Measurements from ENCODE around the gene MAST3. TPM values are rescaled to one million over a fixed set of nuclear protein-coding genes. Genes with fewer than 3 reads are reported as not detected.

MAST3 gene
- total RNA-seq, 2 donors from 2014 or later: 23.5 to 46.6 TPM

DNA sequence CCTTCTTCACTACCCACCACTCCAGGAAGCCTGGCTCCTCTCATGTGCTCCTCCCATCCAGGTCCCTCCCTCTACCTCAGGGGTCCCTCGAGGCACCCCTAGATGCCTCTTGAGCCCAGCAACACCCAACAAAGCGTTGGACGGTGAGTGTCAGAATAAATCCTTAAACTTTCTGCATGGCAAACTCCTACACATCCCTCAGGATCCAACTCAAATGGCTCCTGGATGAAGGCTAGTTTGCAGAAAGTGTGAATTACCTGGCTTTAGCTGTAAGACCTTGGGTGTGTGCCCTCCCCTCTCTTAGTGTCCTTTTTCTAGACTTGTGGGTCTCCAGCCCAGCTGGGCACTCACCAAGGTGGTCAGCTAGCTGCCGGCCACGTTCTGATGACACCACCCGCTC, 100.8 kb downstream of the MAST3 start:
- no peak overlapping the region for H3K4me3 Mint-ChIP-seq
- peaks cover 49% of the 10 kb centered on the region for H3K36me3 Mint-ChIP-seq (ENCODE audit: low read depth)
- H3K9me3 Mint-ChIP-seq: no peaks in the 10 kb centered on the region
- peaks cover 8% of the 10 kb centered on the region for H3K4me1 Mint-ChIP-seq
- H3K27me3 Mint-ChIP-seq: no peaks in the 10 kb centered on the region
- no peak overlapping the region for H3K27ac Mint-ChIP-seq
- no peak for ATAC-seq (replicated peaks)

Other genes starting within 250 kb of the MAST3 start
- 100 to 1,000 TPM; 186 to 250 TPM for gene JAK3, start 249.8 kb upstream of the MAST3 start, total RNA-seq
- gene RPL18A, start 237.9 kb upstream of the MAST3 start, total RNA-seq: 1,000 to 10,000 TPM; 2,920 to 3,543 TPM
- 1 to 10 TPM in 1 of 2 donors, under 1 TPM in 1; 0.65 to 1.4 TPM for gene SLC5A5, start 225.8 kb upstream of the MAST3 start, total RNA-seq
- gene CCDC124, start 164.8 kb upstream of the MAST3 start, total RNA-seq: 10 to 100 TPM; 52.4 to 90.5 TPM
- under 1 TPM; 0.50 to 0.61 TPM for gene KCNN1, start 130.7 kb upstream of the MAST3 start, total RNA-seq
- gene ARRDC2, start 89.6 kb upstream of the MAST3 start, total RNA-seq: 10 to 100 TPM; 32.0 to 98.0 TPM
- 10 to 100 TPM; 28.6 to 54.5 TPM for gene IL12RB1, start 10.8 kb upstream of the MAST3 start, total RNA-seq
- gene PIK3R2, start 55.4 kb downstream of the MAST3 start, total RNA-seq: 10 to 100 TPM; 13.0 to 21.8 TPM
- 10 to 100 TPM; 51.7 to 81.1 TPM for gene IFI30, start 76.0 kb downstream of the MAST3 start, total RNA-seq
- gene MPV17L2, start 95.4 kb downstream of the MAST3 start, total RNA-seq: 10 to 100 TPM in 1 of 2 donors, 1 to 10 TPM in 1; 4.2 to 12.0 TPM
- 1 to 10 TPM; 7.2 to 9.5 TPM for gene RAB3A, start 106.3 kb downstream of the MAST3 start, total RNA-seq
- gene PDE4C, start 128.7 kb downstream of the MAST3 start, total RNA-seq: 1 to 10 TPM in 1 of 2 donors, under 1 TPM in 1; 0.95 to 1.4 TPM
- 1 to 10 TPM; 1.1 to 1.3 TPM for gene IQCN, start 176.7 kb downstream of the MAST3 start, total RNA-seq
- gene JUND, start 183.8 kb downstream of the MAST3 start, total RNA-seq: 100 to 1,000 TPM; 177 to 324 TPM
- 100 to 1,000 TPM; 176 to 252 TPM for gene LSM4, start 225.3 kb downstream of the MAST3 start, total RNA-seq
- gene PGPEP1, start 242.8 kb downstream of the MAST3 start, total RNA-seq: 10 to 100 TPM; 38.9 to 46.0 TPM